ENCODE data around the gene SMARCC1.
A peak's percentile ranks its signal among the peaks of the same experiment; 100 is the strongest.

Gene SMARCC1

DNA sequence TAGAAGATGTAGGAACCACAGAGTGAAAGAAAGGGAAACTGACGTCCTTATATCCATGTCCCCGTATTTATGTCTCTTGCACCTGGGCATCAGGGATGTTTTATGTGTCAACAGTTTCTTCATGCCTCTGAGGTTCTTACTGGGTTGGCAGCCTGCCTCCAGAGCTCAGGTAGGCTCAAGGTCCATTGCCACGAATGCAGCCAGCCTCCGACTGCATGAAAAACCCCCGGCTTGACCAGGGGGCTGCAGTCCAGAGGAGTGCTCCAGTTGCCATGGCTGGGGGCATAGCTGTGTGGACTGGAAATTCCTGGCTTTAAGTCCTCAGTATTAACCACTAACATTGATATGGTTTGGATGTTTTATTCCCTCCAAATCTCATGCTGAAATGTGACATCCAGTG, 200.3 kb downstream of the SMARCC1 start:
- no peak for DNase-seq

DNA sequence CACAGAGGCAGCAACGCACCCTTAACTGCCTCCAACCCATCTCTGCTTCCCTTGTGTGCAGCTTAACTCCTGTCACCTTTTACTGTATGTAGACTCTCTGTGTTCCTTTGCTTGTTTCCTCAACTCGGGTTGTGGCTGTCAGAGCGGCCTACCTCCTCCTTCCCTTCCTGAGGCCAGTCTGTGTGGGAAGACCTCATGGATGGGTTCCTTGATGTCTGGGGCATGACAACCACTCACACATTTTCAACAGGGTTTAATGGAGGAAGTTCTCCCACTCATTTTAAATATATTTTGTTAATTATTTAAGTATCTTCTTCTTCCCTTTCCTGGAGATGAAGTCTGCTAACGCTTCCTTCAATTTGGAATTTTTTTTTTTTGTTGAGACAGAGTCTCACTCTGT, 201.2 kb downstream of the SMARCC1 start:
- no peak for DNase-seq

DNA sequence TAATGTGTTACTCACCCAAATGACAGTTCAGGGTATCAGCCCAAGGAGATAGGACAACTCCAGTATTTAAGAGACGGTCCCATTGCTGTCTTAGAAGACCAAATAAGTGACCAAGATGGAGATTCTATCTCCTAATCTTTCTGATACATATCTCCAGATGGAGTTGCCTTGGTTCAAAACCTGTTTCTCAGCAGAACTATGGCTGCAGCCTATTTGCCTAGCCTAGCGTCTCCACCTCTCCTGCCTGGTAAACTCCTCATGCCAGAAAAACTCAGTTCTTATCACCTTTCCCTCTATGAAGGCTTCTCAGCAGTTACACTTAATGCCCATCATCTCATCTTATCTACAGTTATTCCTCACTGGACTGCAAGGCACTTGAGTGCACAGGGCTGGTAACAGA, 201.8 kb downstream of the SMARCC1 start:
- no peak for DNase-seq

DNA sequence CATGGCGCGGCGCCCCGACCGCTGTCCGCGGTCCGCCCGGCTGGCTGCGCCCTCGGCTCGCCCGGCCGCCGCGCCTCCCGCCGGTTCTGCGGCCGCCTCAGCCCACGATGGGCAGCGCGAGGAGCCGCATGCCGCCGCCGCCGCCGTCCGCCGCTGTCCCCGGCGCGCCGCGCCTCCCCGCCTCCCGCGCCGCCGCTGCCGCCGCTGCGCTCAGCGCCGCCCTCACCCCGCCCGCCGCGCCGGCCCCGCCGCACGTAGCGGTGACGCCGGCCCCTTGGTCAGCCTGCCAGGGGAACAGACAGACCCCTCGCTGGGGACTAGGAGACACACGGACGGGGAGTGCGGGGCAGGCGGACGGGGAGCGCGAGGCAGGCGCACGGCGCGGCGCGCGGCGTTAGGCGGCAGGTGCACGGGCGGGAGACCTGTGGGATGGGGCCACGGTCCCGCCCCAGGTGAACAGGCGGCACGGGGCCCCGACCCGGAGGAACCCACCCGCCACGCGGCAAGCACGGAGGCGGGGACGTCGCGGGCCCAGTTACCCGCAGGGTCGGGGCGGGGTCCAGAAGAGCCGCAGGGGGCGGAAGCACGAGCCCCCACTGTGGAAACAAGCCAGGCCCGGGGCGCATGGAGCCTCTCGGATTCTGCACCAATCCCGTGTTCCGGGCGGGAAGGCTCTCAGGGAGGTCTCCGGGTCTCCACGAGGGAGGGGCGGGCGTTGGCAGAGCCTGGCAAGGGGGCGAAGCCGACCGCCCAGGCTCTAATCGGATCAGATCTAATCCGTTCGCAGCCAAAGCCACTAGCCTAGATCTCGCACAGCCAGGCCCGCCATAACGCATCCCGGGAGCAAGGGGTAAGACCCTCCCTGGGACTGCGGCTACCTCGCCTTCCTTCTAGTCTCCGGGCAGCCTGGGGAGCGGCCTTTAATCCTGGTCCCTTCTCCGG, 202.7 kb downstream of the SMARCC1 start, which contains the start of gene CSPG5:
CSPG5 (minus strand) TSS at position 175 of the 942 bp plus-strand sequence; CDS start at position 3, 172 bp downstream.
- peak; percentile 18 for DNase-seq

DNA sequence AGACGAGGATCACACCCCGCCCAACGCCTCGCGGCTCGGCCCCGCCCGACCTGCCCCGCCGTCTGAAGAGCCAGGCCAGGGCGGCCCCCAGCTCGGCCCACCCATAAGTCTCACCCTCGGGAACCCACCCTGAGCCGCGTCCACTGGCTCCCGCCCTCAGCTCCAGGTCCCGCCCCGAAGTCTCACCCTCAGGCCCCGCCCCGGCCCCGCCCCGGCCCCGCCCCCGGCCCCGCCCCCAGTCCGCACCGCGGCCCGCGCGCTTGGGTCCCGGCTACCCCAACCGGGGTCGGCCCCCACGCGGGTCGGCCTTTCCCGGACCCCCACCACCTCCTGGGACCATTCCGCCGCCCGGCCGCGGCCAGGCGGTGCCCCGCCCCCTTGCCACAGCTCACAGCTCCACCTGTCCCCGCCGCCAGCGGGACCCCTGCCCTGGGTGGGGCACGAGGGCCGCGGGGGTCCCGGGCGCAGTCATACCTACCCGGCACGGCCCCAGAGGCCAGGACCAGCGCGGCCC, 203.5 kb downstream of the SMARCC1 start:
- peak; percentile 28 for DNase-seq

DNA sequence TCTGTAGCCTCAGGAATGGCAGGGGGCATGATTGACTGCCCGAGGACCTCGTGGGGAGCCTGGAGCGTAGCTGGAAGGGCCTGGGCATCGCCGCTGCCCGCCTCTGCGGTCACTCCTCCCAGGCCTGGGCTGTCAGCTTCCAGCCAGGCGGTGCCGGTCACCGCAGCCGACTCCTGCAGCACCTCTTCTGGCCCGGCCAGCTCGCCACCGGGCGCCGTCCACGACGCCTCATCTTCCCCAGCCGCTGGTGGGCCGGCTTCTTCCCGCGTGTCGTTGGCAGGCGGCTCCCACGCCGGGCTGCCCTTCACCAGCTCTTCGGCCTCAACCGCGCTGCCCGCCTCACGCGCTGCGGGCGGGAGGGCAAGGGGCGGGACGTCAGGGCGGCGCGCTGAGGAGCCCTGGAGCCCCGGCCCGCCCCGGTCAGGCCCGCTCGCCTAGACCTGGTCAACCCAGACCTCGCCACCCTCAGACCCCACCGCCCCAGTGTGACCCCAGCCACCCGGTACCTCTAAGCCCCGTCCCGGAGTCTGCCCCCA, 204.0 kb downstream of the SMARCC1 start:
- DNase-seq = no peak

DNA sequence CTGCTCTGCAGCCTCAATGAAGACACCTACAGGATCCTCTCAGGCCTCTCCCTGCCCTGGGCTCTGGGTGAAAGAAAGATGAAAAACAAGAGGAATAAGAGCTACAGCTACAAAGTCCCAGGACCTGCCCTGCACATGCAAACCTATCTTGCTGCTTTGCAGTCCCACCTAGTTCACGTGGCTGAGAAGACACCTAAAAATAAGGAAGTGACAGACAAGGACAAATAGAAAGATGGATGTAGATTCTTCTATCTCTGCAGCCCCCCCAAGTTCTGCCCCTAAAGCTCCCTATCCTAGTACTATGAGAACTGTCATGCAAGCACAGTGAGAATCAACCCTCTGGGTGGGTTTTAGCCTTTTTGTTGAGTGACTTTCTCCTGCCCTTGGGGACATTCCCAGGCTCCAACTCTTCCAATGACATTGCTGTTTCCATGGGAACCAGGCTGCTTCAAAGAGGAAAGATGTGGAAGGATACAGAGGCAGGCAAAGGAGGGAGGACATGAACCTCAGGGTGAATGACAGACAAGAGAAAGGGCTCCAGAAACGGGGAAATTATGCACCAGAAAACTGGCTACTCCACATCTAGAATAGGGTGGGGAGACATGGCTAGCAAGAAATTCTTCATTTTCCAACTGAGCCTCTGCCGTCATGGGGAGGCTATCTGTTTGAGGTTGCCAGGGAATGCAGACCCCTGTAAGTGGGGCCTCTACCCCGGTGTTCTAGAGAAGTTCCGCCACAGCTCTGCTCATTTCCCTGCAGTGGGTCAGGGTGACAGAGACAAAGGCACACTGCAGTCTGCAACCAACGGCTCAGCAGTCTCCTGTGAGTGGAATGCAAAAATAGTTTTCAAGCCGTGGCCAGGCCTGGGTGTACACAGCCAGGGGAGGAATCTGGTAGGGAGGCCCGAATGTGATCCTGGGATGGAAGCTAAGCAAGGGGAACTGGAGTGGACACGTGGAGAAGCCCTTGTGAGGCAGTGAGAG, 208.2 kb downstream of the SMARCC1 start:
- DNase-seq = no peak

DNA sequence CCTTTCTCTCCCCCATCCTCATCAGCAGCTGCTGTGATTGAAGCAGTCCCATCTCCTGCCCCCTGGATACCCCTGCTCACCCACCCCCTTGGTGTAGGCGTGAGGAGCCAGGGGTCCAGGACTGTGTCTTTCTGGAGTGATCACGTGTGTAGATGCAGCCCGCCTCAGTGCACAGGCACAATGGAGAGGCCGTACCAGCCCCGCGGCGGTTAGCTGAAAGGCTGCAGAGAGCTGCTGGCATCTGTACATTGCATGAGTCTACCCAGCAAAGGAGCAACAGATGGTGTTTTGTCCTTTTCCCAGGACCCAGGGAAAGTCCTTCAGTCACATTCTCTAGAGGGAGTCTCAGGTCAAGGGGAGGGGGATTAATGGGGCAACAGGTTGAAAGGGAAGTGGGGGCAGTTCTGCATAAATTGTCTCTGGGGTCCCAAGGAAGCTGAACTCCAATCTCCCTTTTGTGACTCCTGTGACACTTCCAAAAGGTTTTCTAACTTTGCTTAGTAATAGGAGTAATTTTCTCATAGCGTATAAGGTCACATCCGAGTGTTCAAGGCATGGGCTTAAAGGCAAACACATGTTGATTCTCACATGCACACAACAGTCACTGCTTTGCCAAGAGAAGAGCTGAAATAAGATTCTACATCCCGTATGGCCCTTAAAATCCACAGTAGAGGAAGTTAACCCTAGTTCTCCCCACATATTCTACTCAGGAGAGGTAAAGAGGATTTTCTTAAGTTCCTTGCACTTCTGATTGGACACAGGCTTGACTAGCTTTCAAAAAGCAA, 210.1 kb downstream of the SMARCC1 start:
- DNase-seq = no peak

DNA sequence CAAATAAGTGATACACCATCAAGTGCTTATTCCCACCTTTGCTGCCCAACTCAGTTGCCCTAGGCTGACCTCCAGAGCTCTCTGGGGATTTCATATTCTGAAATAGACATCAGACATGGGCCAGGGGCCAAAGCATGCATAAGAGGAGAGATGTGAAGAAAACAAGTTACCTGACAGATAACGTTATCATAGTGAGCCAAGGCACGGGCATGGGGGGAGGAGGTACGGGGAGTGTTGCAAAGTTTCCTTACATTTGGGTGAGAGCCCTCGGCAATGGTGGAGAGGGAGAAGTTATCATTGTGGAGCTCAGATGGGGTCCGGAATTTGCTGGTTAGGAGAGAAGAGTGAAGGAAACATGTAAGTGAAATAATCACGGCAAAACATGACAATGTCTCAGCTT, 212.8 kb downstream of the SMARCC1 start:
- no peak for DNase-seq

DNA sequence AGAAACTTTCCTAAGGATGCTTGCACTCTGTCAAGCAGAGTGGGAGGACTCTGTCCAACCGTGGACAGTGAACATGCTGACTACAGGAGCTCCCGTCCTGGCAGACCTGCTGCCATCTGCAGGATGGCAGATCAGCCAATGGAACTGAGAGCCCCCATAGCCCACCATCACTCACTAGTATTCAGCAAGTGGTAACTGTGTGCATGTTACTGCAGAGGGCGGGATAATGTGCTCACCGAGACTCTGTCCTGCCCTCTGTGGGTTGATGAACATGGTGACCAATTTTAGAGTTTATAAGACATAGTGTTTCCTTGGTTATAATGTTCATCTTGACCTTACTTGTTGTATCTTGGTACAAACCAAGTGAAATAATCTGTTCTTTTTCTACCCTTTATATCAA, 214.5 kb downstream of the SMARCC1 start:
- DNase-seq = no peak

DNA sequence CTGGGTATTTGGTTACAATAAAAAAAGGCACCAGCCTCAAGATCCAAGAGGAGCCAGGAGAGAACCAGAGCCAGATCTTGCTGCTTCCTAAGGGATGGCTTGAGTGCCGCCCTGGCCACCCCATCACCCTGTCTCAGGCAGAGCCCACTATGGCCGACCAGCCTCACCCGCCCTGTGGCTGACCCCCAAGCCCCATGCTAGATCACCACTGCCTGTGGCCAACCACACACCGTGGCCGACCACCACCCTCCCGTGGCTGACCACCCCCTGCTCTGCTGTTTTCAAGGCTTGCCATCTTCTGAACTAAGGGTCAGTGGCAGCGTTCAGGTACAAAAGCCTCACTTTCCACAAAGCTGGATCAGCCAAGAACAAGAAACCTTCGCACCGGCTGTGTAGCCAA, 215.0 kb downstream of the SMARCC1 start:
- DNase-seq = no peak

DNA sequence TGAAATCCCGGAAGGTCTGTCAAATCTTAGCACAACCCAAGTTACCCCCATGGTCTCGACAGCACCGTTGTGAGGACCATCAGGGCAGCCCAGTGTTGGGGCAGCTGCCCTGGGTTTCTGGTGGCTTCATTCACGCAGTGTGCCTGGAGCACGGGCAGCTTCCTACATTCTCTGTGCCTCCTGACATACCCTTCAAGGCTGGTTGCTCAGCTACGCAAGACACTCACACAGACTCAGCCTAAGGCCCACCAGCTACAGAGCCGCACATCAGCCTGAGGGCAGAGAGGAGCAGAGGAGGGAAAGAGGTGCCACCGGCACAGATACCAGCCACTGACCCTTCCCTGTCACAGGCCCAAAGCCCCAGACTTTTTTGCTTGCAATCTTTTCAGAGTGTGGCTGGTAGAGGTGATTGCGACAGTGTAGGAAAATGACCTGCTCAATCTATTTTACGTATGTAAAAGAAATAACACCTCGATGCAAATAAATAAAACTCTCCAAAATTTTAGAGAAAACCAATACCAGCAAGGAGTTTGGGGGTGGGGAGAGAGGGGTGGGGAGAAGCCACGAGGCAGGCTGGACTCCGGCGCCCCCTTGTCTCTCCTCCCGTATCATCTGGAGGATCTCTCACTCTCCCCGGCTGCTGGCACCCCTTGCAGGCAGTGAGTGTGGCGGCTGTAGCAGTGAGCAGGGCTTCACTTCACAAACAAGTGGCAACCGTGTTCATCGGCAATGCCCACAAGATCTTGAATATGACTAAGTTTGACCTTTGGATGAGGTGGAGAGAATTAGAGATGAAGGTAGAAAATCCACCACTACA, 215.8 kb downstream of the SMARCC1 start:
- DNase-seq = no peak

DNA sequence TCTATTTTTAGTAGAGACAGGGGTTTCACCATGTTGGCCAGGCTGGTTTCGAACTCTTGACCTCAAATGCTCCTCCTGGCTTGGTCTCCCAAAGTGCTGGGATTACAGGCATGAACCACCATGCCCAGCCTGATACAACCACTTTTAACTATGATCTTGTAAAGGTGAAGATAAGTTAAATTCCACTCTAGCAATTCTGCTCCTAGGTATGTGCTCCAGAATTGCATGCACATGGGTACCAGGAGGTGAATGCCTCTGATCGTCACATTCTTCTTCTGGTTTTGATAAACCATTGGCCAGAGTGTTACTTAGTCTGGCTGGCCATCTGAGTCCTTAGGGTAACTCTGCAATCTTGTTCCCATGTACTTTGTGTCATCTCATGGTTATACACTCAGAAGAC, 225.3 kb downstream of the SMARCC1 start:
- no peak for DNase-seq

DNA sequence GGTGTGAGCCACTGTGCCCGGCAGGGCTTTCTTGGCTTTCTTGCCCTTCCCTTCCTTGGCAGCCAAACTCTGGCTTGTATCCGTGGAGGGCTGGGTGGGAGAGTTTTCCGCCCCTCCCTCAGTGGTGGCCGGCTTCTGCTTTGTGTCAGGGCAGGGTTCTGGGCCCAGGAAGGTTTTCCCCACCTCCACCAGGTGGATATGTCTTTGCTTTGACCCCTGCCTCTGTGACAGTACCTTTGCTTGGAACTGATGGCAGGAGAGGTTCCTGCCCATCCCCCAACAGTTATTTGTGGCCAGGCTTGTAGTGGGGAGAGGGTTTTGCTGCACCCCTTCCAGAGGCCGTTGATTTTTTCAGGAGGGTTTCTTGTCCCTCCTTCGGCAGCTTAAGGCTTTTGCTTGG, 227.4 kb downstream of the SMARCC1 start:
- no peak for DNase-seq

DNA sequence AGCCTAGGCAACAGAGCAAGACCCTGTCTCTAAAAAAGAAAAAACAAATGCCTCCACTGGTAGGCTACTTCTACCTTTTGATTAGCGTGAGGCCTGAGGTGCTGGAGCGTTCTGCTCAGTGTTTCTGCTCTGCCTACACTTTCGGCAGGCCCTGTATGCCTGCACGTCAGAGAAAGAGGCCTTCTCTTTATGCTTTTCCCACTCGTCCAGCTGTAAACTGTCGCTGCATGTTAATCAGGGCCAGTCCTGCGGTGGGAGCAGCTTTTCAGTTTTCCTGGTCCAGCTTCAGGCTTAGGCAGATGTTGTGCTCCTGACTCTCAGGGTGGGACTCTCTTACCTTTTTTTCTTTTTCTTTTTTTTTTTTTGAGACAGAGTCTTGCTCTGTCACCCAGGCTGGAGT, 228.3 kb downstream of the SMARCC1 start:
- DNase-seq = no peak

DNA sequence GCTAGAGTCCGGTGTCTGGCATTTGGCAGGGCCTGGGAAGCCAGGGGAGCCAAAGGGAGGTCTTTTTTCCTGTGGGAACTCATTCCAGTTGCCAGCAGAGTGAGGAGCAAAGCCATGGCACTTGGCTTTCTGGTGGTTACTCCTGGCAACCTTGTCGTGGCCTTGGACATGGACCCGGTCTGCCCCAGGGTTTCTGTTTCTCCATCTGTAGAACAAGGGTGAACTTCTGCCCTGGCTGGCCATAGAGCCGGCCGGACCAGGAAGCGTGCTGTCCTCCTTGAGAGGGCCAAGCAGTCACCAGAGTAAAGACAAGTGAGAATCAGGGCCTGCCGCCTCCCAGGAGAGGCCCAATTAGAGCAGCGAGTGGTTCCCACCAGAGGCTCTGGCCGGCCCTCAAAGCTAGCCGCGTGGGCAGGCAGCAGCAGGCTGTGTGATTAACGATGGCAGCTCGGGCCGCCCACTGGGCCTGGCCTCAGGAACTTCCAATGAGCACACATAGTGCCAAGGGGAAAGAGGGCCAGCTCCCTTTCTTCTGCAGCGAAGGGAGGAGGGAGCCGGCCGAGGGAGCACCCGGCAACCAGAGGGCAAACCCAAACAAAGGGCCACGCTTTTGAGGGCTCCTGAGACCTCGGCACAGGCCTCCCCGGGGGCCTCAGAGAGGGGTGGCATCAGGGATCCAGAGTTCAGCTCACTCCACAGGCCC, 239.1 kb downstream of the SMARCC1 start:
- DNase-seq = no peak

DNA sequence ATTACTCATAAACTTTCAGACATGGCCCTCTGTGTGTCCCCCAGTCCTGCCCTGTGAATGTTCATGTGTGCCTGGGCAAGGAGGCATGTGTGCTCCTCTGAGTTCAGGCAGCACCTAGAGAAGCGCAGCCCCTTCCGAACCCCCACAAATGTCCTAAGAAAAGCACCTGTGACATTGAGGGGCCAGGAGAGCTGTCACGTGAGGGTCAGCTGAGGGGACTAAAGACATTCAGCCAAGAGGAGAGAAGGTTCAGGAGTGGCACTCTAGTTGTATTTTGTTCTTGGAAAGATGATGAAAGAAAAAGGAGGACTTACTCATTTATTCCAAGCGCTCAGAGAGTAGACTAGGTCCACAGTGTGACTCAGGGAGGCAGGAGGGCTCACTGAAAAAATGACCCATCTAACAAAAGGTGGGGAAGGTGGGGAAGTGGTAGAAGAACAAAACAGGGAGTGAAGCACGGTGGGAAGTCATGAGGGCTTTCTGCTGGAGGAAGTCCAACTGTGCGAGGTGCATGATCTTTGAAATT, 240.0 kb downstream of the SMARCC1 start:
- no peak for DNase-seq

DNA sequence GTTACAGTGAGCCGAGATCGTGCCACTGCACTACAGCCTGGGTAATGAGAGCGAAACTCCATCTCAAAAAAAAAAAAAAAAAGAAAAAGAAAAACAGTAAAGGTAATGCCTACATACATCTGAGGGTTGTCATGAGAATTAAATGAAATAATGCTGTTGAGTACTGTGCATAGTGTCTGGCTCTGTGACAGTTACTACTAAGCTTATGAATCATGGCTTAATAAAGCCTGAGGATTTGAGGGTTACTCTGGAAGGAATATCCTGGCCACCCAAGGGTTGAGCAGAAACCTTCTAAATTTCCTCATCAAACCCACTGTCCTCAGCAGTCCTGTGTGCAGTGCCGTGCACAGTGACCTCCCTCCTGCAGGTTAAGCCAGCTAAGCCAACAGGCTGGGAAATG, 241.4 kb downstream of the SMARCC1 start:
- no peak for DNase-seq

DNA sequence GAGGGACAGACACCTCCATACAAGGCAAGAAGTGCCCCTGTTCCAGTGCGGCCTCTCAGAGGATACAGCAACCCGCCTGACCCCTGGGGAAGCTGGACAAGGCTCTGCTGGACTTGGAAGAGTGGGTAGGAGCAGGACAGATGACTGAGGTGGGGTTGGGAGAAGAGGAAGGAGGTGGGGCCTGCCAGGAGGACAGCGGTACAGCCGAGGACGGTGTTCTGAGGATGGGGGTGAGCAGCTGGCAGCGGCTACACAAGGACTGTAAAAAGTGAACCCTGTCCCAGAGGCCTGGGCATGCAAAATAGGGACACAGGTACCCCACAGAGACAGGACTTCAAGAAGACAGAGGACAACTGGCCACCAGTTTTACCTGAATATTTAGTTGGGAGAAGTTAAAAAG, 244.7 kb downstream of the SMARCC1 start:
- no peak for DNase-seq

DNA sequence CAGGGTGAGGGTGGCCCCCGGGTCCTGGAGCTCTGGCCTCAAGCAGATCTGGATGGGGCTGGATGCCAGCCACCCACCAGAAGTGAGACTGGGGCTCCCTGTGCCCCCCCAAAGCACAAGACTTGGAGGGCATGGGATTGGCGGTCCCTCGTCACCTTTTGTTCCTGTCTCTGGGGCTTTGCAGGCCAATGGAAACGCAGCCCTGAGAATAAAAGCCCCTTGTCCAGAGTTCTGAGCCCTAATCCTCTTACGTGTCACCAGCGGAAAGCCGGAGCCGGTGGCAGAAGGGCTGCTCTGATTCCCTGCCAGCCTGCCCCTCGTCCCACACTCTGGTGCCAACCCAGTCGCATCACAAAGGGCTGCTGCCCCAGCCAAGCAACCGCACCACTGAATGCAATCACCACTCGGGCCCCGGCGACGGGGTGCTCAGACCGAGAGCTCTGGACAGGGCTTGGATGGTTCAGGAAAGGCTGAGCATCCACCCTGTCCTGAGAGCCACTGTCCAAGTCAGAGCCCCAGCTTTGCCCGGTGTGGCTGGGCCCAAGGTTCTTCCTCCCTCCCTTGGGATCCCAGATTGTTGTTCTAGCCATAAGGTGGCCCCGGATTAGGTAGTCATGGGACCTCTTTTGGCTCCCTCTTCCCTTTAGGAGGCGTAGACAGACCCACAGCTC, 245.3 kb downstream of the SMARCC1 start:
- DNase-seq = no peak
